HG02642 (cell line): ENCODE measurements around the gene CWC22.
"Not testable (repeated sequence)": the region's sequence is repeated elsewhere in the genome, so short reads cannot be mapped to it uniquely, and the experiment has no call there.

Experiments
- ATAC-seq: cut with Tn5 transposase; IDR thresholded peaks from one replicate; pipeline ENCODE4 v1.9.1; 2021; ENCODE audit warnings: mild to moderate bottlenecking; ENCODE audit not compliant: unreplicated experiment, poor library complexity

The CWC22 gene

DNA sequence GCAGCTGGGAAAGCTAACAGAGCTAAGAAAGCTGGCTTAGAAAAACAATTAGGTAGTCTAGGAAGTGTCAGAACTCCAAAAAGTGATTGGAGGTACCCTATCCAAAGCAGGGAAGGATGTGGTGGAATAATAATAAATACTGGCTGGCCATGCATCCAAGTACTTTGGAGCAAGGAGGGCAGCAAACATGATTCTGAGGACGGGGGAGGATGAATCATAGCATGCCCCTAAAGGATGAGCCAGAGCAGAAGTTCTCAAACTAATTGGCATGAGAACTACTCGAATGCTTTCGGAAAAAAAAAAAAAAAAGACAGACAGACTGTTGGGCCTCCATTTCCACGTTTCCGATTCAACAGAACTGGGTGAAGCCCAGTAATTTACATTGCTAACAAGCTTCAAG lies 2.4 kb downstream of the CWC22 start:
- ATAC-seq, result no peak

DNA sequence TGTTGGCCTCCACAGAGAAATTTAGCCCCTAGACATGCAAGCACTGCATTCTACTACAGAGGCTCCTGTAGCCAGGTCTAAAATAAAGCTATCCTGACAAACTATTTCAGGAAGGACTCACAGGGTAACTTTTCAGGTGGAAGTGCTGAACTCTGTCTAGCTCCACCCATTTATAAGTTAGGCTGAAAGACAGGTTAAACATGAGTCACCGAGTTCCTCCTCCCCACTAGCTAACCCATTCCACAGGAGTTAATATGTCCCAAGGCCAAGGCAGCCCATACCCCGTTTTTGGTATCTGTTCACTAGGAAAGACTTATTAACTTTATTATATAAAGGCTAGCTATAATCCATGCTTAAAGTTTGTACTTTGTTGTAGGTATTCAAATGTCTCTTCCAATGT lies 3.5 kb downstream of the CWC22 start:
- ATAC-seq, result no peak

DNA sequence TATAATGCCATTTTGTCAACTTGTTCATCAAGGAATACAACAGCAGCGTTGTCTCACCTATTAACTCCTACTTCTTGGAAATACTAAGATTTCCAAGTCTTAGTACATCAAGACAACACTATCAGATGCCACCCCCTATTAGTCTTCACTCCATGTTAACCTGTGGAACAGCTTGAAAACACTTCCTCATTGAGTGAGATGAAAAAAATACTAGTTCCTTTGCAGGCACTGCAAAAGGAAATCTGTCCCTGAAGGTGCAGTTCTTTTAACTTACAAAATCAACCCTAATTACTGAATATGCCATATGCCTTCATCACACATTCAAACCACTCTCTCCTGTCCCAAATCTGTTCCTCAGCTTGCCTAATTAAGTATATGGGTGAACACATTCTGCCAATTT lies 4.0 kb downstream of the CWC22 start:
- no peak for ATAC-seq

DNA sequence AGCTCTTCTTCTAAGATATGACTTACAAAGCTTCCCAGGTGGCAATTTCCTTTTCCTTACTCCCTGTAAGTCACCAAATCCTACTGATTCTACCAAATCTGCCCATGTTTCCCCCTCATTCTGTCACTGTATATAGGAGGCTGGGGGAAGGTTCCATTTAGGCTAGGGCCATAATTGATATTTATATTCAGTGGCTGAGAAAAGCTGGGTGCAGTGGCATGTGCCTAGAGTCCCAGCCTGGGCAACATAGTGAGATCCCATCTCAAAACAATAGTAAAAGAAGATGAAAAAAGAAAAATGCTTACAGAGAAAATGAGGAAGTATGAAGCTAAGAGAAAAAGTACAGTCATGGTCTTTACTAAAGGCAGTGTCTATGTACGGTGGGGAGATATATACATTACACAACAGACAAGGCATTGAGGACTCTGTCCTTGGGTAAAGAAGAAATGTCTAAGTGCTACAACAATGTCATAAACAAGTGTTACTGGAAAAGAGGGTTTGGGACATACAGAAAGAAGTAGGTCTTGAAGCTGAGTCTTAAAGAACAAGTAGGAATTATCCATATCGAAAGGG lies 4.8 kb downstream of the CWC22 start:
- ATAC-seq, result no peak

DNA sequence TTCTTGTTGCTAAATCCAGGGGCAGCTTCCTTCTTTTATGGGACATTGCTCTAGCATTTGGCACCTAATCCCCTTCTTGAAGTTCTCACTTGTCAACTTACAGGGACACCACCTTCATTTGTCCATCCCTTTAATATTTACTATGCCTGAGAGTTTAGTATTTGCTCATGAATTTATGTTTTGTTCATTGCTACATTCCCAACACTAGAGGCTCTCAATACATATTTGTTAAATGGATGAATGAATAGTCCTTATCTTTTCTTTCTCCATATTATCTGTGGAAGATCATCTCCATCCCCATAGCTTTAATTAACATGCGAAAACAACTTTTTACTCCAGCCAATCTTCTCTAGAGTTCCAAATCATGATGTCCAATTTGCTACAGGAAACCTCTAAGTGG lies 5.4 kb downstream of the CWC22 start:
- no peak for ATAC-seq

- ATAC-seq, result peak; percentile 44
These were observed 6.7 kb downstream of the CWC22 start for GRCh38 chr2:180000434-180000833.

GRCh38 chr2:179999000-179999399 lies 8.1 kb downstream of the CWC22 start:
- ATAC-seq, result no peak

DNA sequence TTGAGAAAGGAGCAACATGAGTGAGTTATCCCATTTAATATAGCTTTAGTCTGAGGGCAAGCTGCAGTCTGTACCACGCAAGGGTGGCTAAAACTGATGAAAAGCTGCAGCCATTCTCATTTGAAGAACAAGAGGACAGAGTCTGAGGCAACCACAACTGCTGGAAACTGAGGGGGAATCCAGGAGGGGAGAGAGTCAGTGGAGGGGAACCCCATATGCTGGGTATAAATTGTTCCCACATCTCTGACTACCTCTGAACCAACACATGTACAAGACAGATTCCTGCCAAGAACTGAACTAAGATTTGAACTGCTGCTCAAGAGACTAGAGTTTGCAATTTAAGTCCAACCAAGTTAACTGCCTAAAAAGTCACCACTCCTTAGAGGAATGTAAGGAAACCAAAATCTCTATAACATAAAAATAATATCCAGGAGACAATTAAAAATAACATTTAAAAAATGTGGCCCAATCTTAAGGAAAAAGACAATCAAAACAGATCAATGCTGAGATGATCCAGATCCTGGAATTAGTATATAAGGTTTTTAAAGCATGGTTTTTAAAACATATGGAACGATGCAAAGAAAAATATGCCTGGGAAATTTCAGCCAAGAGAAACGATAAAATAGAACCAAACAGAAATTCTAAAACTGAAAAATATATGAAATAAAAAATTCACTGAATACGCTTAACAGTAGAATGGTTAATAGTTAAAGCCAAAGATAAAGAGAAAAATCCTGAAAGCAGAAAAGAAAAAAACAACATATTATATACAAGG lies 11.2 kb downstream of the CWC22 start:
- peak; percentile 70 for ATAC-seq

DNA sequence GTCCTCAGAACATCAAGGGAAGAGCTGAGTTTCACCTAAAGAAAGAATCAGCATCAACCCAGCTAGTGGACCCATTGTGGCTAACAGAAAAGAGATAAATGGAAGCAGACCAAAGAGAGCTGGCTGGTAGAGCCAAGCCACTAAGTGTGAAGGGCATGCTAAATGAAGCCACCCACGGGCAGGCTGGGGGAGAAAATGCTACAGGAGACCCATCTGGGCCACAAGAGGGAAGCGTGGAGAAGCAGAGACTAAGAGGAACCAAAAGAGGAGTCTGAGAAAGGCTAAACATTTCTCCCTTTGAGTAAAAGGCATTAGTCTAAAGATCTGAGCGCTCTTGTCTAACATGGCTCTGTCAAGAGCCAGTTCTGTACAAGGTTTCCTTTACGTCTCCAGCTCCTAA lies 15.8 kb downstream of the CWC22 start:
- peak; percentile 59 for ATAC-seq

DNA sequence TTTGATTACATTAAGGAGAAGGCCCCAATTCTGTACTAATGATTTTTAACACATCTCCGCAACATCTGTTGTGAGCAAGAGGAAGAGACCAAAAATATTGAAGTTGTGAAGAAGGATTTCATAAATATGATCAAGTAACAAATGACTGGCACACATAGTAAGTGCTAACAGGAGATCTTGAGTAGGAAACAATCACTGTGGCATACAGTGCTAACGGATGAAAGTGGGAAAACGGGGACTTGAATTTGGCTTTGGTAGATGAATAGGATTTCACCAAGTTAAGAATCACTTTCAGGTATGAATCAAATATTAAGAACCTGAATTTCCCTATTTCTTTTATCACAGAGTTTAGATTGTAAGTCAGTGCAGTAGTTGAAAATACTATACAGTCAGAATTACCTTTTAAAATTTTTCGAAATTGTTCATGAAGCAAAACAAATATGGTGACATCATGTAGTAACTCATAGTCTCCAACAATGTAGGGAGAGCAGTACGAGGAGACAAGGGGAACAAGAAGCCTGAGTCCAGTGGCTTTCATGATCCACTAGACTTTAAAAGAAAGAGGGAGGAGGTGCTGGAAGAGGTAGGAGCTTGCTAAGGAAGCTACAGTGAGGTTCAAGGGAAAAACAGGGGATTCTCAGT lies 16.3 kb downstream of the CWC22 start:
- peak; percentile 7 for ATAC-seq

- ATAC-seq, result no peak
These were observed 19.2 kb downstream of the CWC22 start for GRCh38 chr2:179987916-179988315.

GRCh38 chr2:179985163-179985820 lies 21.8 kb downstream of the CWC22 start:
- ATAC-seq, result peak; percentile 93

DNA sequence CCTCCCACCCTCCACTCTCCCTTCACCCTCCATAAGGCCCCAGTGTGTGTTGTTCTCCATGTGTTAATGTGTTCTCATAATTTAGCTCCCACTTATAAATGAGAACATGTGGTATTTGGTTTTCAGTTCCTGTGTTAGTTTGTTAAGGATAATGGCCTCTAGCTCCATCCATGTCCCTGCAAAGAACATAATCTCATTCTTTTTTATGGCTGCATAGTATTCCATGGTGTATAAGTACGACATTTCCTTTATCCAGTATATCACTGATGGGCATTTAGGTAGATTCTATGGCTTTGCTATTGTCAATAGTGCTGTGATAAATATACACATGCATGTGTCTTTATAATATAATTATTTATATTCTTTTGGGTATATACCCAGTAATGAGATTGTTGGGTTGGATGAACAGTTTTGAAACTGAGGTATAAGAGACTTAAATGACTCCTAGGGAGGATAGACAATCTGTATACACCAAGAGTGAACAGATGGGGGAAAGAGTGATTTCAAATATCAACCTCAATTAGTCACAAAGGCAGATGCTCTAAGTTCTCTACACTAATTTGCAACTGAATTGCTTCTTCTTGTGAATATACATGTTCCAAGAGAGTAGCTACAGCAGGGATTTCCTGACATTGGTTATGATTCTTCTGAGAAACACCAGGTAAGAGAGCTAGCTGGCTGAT lies 23.7 kb downstream of the CWC22 start:
- ATAC-seq, result no peak

- ATAC-seq, result no peak
These were observed 26.0 kb downstream of the CWC22 start for GRCh38 chr2:179981085-179981484.

DNA sequence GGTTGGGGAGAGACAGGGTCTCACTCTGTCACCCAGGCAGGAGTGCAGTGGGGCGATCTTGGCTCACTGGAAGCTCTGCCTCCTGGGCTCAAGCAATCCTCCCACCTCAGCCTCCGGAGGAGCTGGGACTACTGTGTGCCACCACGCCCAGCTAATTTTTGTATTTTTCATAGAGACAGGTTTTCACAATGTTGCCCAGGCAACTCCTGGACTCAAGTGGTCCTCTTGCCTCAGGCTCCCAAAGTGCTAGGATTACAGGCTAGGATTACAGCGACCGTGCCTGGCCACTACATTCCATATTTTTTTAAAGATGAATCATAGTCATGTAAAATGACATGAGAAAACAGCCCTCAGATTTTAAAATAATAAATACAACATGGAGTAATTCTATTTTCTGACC lies 32.3 kb downstream of the CWC22 start:
- no peak for ATAC-seq

DNA sequence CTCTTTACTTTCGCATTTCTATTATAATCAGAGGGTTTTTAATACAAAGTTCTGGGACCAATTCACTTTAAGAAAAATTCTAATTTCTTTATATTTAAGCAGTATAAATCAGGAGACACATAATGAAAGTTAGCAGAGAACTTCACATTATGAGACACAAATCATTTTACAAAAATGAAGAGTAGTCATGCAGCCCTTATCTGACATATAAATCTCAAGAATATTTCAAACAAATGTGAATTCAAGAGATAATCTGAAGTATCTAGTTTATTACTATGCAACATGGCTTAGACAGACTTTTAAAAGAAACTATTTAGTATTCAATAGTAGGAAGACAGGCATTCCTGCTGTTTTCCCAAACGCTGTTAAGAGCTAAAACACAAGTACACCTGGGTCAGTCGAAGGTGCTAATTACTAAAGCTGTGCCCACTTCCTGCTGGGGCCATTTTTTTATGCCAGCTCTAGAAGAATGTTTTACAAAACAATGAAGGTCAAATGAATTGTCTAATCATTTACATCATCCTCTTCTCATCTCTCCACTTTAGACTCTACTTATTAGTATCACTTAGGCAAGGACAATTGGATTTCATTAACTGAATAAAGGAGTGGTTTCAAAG lies 40.2 kb downstream of the CWC22 start:
- ATAC-seq, result no peak

DNA sequence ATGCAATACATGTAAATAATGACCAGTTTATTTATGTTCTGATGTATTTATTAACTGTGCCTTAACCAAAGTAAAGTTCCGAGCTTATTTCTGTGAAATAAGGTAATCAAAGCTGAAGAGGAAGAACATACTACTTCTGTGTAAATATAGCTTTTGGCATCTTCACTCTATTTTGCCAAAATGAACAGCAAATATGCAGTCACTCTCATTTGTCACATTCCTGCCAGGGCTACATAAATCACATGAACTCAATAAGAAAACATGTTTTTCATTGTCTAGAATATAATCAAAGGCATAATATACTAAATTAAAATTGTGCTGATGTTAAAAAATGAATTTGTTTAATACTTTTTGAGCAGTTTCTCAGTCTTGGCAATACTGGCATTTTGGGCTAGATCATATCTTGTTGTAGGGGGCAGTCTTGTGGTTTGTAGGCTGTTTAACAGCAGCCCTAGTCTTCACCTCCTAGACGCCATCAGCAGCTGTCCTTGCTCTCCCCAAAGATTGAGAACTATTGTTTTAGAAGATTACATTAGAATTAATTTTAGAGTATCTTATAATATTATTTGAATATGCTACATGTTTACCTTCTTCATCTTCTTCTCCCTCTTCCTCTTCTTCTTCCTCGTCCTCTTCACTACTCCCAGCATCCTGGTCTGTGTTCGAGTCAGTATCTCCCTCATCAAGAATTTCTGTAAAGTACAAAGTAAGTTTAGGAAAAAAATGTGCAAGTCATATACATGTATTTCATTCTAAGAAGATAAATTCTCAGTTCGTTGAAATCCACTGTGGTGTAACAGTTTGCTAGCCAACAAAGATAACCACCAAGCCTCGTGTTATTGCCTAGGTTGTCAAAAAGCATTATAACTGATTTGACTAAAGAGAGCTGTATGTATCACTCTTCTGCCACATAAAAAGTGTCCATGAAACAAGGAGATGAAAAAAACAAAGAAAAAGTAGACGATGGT lies 41.5 kb downstream of the CWC22 start:
- no peak for ATAC-seq

DNA sequence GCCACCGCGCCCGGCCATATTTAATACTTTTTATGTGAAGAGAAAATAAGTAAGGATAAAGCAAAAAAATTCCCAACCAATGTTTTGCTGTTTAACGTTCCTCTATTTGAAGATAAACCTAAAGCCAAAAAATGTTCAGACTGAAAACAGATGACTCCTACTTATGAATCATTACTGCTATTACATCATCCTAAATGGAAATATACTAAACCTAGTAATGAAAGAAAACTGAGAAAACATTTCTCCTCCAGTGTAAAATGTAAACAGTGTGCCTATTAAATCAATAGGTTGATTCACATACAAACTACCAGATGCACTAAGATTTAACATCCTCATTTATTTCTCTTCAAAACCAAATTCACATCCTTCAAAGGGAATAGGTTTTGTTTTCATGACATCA lies 43.5 kb downstream of the CWC22 start:
- no peak for ATAC-seq

GRCh38 chr2:179958251-179958650 lies 48.8 kb downstream of the CWC22 start:
- not testable (repeated sequence) for ATAC-seq
